Kidney (tissue), 14 donors: ENCODE results near the gene ADRA2B. TPM values are rescaled to one million over a fixed set of nuclear protein-coding genes. Genes with fewer than 3 reads are reported as not detected.

Experiments used
- DNase-seq, 5 donors: peaks; one replicate each; pipeline ENCODE4 v3.0.0-alpha.2; 2013 to 2020
- FAIRE-seq: peaks from 2 replicates; lab custom pipeline; 2012; peaks lifted over from hg19 to GRCh38; lab: Jason Lieb, UNC
- H3K27ac ChIP-seq, 2 donors: one replicate each; pipeline ENCODE4 v1.7.0; 2013; ENCODE audit warnings: low read depth in 2 of 2, low read length in 2 of 2, inconsistent platforms in 1 of 2
- H3K27me3 ChIP-seq: one replicate; pipeline ENCODE4 v1.7.1; 2013; ENCODE audit warnings: low read length, inconsistent platforms; ENCODE audit not compliant: control insufficient read depth, insufficient read depth
- H3K36me3 ChIP-seq, 3 donors: one replicate each; pipeline versions ENCODE4 v1.7.0 to v1.7.1; 2013; ENCODE audit warnings: low read length in 3 of 3, control low read depth in 1 of 3, inconsistent platforms in 1 of 3; ENCODE audit not compliant: insufficient read depth in 3 of 3, control insufficient read depth in 2 of 3
- H3K4me1 ChIP-seq, 3 donors: one replicate each; pipeline versions ENCODE4 v1.7.0 to v1.7.1; 2013; ENCODE audit warnings: low read length in 3 of 3, inconsistent platforms in 1 of 3, low read depth in 1 of 3; ENCODE audit not compliant: control insufficient read depth in 2 of 3, insufficient read depth in 2 of 3
- H3K4me3 ChIP-seq, 3 donors: one replicate each; pipeline versions ENCODE4 v1.7.0 to v1.8.1; 2013; ENCODE audit warnings: low read length in 3 of 3, control low read depth in 1 of 3, inconsistent platforms in 1 of 3
- H3K9ac ChIP-seq, 3 donors: one replicate each; pipeline versions ENCODE4 v1.7.0 to v1.7.1; 2013; ENCODE audit warnings: low read length in 3 of 3, control low read depth in 1 of 3, inconsistent platforms in 1 of 3
- H3K9me3 ChIP-seq, 3 donors: one replicate each; pipeline versions ENCODE4 v1.7.0 to v1.7.1; 2013; ENCODE audit warnings: low read length in 3 of 3, control low read depth in 1 of 3, inconsistent platforms in 1 of 3; ENCODE audit not compliant: control insufficient read depth in 2 of 3, insufficient read depth in 1 of 3
- intact Hi-C: fragments of 100-400 bp; cut with DNase I; formaldehyde crosslinking; loops from one replicate; pipeline ENCODE4 v1.11.1; 2022
- polyA plus RNA-seq: library from polyadenylated mRNA; stranded (reverse); fragments of 350-450 nt; fragmentation: Illumina TruSeq; extraction: RNeasy Lipid Tissue Mini Kit (QIAGEN cat#74804); gene quantifications from one replicate; pipeline ENCODE4 v1.2.3, GENCODE V29; 2014; ENCODE audit warnings: low read depth, low replicate concordance; ENCODE audit not compliant: insufficient read depth
- total RNA-seq: library from RNA; stranded (reverse); fragmentation: NEBNext Ultra II Directional; extraction: Animal tissue kit (Norgen Biotek cat#: 25700); gene quantifications from one replicate; pipeline ENCODE4 v1.2.1, GENCODE V29; 2021
- TF ChIP-seq, protein P1 (sequence below): IDR thresholded peaks from 3 replicates; pipeline ENCODE4 v1.5.1; 2012; ENCODE audit warnings: mild to moderate bottlenecking, moderate library complexity, borderline replicate concordance; ENCODE audit not compliant: insufficient read depth; ENCODE audit errors: extremely low read depth
- donor health status: control.
- donor health status: control.
- donor health status: control.
- donor health status: control.
- donor health status: control.
- donor health status: DM: yes; HTN: yes; CAD: no.
- donor health status: Normal renal cell carcinoma (clear cell type).

ADRA2B gene
- total and polyA plus RNA-seq, 2 donors from 2014 or later: 1.4 to 4.8 TPM

DNA sequence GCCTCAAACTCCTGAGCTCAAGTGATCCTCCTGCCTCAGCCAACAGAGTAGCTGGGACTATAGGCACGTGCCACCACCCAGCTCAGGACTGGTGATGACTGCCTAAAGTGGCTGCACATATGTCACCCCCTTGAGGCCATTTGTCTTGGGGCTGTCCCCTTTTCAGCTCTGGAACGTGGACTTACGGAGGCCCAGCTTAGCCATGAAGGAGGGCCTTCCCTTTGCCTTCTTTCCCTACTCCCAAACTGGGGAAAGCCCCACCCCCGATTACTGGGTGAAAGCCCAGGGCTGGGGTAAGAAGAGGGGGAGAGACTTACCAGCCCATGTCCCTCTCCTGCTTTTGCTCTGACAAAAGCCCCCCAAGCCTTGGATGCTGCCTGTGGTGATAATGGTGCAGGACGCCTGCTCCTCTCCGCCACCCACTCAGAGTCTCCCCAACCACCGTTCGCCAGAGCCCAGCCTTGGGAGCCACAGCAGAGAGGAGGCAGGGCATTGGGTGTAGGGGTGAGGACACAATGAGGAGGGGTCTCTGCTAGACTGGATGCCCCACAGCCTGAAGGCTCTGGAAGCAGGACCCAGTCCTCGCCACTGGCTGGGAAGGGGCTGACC is 31.3 kb upstream of the ADRA2B start:
- TF ChIP-seq, protein P1, sequence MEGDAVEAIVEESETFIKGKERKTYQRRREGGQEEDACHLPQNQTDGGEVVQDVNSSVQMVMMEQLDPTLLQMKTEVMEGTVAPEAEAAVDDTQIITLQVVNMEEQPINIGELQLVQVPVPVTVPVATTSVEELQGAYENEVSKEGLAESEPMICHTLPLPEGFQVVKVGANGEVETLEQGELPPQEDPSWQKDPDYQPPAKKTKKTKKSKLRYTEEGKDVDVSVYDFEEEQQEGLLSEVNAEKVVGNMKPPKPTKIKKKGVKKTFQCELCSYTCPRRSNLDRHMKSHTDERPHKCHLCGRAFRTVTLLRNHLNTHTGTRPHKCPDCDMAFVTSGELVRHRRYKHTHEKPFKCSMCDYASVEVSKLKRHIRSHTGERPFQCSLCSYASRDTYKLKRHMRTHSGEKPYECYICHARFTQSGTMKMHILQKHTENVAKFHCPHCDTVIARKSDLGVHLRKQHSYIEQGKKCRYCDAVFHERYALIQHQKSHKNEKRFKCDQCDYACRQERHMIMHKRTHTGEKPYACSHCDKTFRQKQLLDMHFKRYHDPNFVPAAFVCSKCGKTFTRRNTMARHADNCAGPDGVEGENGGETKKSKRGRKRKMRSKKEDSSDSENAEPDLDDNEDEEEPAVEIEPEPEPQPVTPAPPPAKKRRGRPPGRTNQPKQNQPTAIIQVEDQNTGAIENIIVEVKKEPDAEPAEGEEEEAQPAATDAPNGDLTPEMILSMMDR: no peak
- no peak for FAIRE-seq
- intact Hi-C loops: no loop called here
- H3K27ac ChIP-seq: no peak overlapping the region
- H3K9me3 ChIP-seq: no peaks in the 10 kb centered on the region
- peak in 2 of 5 donors; percentile 62 to 70 for DNase-seq
- no peaks in the 10 kb centered on the region for H3K36me3 ChIP-seq
- no peak overlapping the region for H3K4me3 ChIP-seq
- H3K9ac ChIP-seq: no peak overlapping the region
- no peaks in the 10 kb centered on the region for H3K27me3 ChIP-seq
- H3K4me1 ChIP-seq: peaks cover 0 to 9% (median 5%) of the 10 kb centered on the region in 3 donors

- H3K4me1 ChIP-seq: peaks cover 0 to 9% (median 5%) of the 10 kb centered on the region in 3 donors
- H3K27ac ChIP-seq: peak overlapping the region in 1 of 2 donors; percentile 11
- H3K9ac ChIP-seq: no peak overlapping the region
- FAIRE-seq: no peak
- no peak overlapping the region for H3K4me3 ChIP-seq
- H3K27me3 ChIP-seq: no peaks in the 10 kb centered on the region
- TF ChIP-seq, protein P1: no peak
- intact Hi-C loops: no loop called here
- no peaks in the 10 kb centered on the region for H3K9me3 ChIP-seq
- H3K36me3 ChIP-seq: no peaks in the 10 kb centered on the region
- peak in 3 of 5 donors; percentile 12 to 55 (median 19) for DNase-seq
These were observed 30.7 kb upstream of the ADRA2B start for GRCh38 chr2:96146881-96147592.

GRCh38 chr2:96146153-96146880 is 29.9 kb upstream of the ADRA2B start:
- H3K4me3 ChIP-seq: no peak overlapping the region

More at GRCh38 chr2:96146153-96146880, 29.9 kb upstream of the ADRA2B start:
- intact Hi-C loops: no loop called here
- TF ChIP-seq, protein P1: no peak
- Histone ChIP-seq H3K9me3 (no peaks in the 10 kb centered on the region), H3K36me3 (no peaks in the 10 kb centered on the region), H3K9ac (peak overlapping the region in 1 of 3 donors; percentile 15), H3K27ac (peak overlapping the region; percentile 51 to 57), H3K4me1 (peaks cover 0 to 9% (median 5%) of the 10 kb centered on the region in 3 donors), H3K27me3 (no peaks in the 10 kb centered on the region)
- DNase-seq (peak; percentile 58 to 86 (median 70)), FAIRE-seq (no peak)
